Activated naive CD8-positive, alpha-beta T cell treated with anti-CD3 and anti-CD28 coated beads for 36 hours (primary cell): Measurements from ENCODE around the gene ADCK1. TPM values are rescaled to one million over a fixed set of nuclear protein-coding genes. Genes with fewer than 3 reads are reported as not detected.
"Not testable (repeated sequence)": the region's sequence is repeated elsewhere in the genome, so short reads cannot be mapped to it uniquely, and the experiment has no call there.

ENCODE experiments used
- DNase-seq: peaks from one replicate; pipeline ENCODE4 v3.0.0; 2021
- H3K27ac Mint-ChIP-seq: one replicate; pipeline ENCODE4 v1.8.0; 2022; ENCODE audit warnings: mild to moderate bottlenecking, moderate library complexity, mixed read lengths
- H3K27me3 Mint-ChIP-seq: one replicate; pipeline ENCODE4 v1.8.0; 2022; ENCODE audit warnings: mild to moderate bottlenecking, mixed read lengths
- H3K36me3 Mint-ChIP-seq: one replicate; pipeline ENCODE4 v1.8.0; 2021; ENCODE audit warnings: mild to moderate bottlenecking, mixed read lengths
- H3K4me1 Mint-ChIP-seq: one replicate; pipeline ENCODE4 v1.8.0; 2021; ENCODE audit warnings: mixed read lengths
- H3K4me3 Mint-ChIP-seq: one replicate; pipeline ENCODE4 v1.8.0; 2022; ENCODE audit warnings: mild to moderate bottlenecking, moderate library complexity, mixed read lengths
- H3K9me3 Mint-ChIP-seq: one replicate; pipeline ENCODE4 v1.8.0; 2022; ENCODE audit warnings: mixed read lengths
- total RNA-seq, 2 experiments: library from RNA; stranded (reverse); gene quantifications; one replicate each; pipeline ENCODE4 v1.2.3, GENCODE V29; 2021

The ADCK1 gene
- total RNA-seq, 2 experiments from 2014 or later = 6.6 to 6.8 TPM

DNA sequence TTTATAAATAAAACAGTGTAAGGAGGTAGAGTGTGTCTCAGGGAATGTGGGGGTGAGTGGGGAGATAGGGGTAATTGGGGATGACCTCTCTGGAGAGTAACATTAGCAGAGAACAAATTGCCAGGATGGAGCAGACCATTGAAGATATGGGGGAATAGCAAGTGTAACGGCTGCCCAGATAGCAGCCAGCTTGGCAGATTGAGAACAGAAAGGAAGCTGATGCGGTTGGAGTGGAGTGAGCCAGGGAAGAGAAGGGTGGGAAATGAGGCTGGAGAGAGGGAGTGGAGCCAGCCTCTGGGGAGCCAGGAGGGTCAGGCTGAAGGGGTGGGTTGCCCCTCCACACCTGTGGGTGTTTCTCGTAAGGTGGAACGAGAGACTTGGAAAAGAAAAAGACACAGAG is 5.6 kb upstream of the ADCK1 start:
- Mint-ChIP-seq H3K27me3 (peaks cover 23% of the 10 kb centered on the region), H3K27ac (no peak overlapping the region)

DNA sequence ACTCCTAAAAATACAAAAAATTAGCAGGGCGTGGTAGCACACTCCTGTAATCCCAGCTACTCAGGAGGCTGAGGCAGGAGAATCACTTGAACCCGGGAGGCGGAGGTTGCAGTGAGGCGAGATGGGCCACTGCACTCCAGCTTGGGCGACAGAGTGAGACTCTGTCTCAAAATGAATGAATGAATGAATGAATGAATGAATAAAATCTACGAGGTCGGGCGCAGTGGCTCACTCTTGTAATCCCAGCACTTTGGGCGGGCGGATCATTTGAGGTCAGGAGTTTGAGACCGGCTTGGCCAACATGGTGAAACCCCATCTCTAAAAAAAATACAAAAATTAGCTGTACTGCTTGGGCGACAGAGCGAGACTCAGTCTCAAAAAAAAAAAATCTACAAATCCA is 453 bp upstream of the ADCK1 start:
- H3K4me1 Mint-ChIP-seq, H3K36me3 Mint-ChIP-seq, H3K9me3 Mint-ChIP-seq, H3K27me3 Mint-ChIP-seq, DNase-seq: not testable (repeated sequence)
- Mint-ChIP-seq H3K27ac (peak overlapping the region; percentile 83), H3K4me3 (peak overlapping the region; percentile 90)

More for the DNA sequence above, 5.6 kb upstream of the ADCK1 start:
- no peaks in the 10 kb centered on the region for H3K36me3 Mint-ChIP-seq
- peaks cover under 1% of the 10 kb centered on the region for H3K4me1 Mint-ChIP-seq
- no peaks in the 10 kb centered on the region for H3K9me3 Mint-ChIP-seq
- H3K4me3 Mint-ChIP-seq = no peak overlapping the region
- no peak for DNase-seq

DNA sequence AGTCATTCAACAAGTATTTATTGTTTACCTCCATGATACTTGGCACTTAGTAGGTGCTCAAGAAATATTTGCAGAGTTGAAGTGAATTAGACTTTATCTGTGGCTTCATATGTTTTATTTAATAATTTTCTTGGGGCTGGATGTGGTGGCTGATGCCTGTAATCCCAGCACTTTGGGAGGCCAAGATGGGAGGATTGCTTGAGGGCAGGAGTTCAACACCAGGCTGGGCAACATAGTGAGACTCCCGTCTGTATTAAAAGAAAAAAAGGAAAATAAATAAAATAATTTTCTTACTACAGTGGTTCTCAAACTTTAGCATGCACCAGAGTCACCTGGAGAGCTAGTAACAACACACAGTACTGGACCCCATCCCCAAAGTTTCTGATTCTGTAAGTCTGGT is 905 bp downstream of the ADCK1 start:
- no peak for DNase-seq
- Mint-ChIP-seq H3K4me1 (peaks cover 8% of the 10 kb centered on the region), H3K36me3 (no peaks in the 10 kb centered on the region), H3K4me3 (peak overlapping the region; percentile 90), H3K27ac (peak overlapping the region; percentile 91), H3K27me3 (no peaks in the 10 kb centered on the region), H3K9me3 (no peaks in the 10 kb centered on the region)

DNA sequence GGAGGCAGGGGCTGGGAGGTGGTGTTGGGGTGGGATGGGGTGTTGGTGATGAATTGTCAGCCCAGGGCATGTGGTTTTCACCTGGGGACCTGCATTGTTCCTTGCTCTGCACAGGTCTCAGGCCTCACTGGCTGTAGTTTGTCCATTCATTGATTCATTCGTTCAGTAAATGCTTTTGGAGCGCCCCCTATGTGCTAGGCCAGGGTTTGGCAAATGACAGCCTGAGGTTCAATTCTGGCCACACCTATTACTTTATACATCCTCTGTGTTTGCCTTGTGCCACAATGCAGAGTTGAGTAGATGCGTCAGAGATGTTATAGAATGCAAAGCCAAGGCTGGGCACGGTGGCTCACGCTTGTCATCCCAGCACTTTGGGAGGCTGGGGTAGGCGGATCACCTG is 4.7 kb downstream of the ADCK1 start:
- H3K4me3 Mint-ChIP-seq = no peak overlapping the region
- H3K36me3 Mint-ChIP-seq = no peaks in the 10 kb centered on the region
- H3K4me1 Mint-ChIP-seq = peaks cover 5% of the 10 kb centered on the region
- no peaks in the 10 kb centered on the region for H3K27me3 Mint-ChIP-seq
- DNase-seq = no peak
- H3K27ac Mint-ChIP-seq = no peak overlapping the region
- H3K9me3 Mint-ChIP-seq = no peaks in the 10 kb centered on the region

DNA sequence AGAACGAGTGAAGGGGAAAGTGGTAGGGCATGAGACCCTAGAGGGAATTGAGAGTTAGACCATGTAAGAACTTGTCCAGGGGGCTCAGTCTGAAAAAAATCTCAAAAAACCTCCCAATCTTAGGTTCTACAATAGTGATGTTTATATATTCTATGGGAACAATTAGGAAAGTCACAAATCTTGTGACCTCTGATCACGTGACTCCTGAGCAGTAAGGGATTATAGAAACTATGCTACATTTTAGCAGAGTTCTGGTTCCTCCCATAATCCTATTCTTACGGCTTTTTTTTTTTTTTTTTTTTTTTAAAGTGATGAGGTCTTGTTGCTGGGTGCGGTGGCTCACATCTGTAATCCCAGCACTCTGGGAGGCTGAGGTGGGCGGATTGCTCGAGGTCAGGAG is 5.8 kb downstream of the ADCK1 start:
- Mint-ChIP-seq H3K4me1 (peaks cover 3% of the 10 kb centered on the region), H3K27ac (no peak overlapping the region), H3K9me3 (no peaks in the 10 kb centered on the region), H3K4me3 (no peak overlapping the region), H3K27me3 (no peaks in the 10 kb centered on the region), H3K36me3 (no peaks in the 10 kb centered on the region)
- DNase-seq = no peak

DNA sequence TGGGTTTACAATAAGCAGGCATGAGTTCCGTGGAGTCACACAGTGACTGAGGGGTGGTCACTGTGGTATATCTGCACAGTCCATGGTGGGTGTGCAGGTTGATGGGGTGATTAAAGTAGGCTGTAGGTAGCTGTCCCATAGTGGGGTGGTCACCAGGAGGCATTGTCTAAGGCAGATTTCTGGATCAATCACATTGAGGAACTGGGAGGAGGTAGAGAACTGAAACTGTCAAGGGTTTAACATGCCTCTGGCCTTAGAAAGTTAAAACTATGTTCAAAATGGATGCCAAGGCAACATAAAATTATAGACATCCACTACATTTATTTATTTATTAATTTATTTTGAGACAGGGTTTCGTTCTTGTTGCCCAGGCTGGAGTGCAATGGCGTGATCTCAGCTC is 8.3 kb downstream of the ADCK1 start:
- no peaks in the 10 kb centered on the region for H3K36me3 Mint-ChIP-seq
- H3K27me3 Mint-ChIP-seq = no peaks in the 10 kb centered on the region
- no peak overlapping the region for H3K27ac Mint-ChIP-seq
- no peak for DNase-seq
- no peak overlapping the region for H3K4me3 Mint-ChIP-seq
- H3K4me1 Mint-ChIP-seq = peaks cover 5% of the 10 kb centered on the region
- H3K9me3 Mint-ChIP-seq = no peaks in the 10 kb centered on the region

DNA sequence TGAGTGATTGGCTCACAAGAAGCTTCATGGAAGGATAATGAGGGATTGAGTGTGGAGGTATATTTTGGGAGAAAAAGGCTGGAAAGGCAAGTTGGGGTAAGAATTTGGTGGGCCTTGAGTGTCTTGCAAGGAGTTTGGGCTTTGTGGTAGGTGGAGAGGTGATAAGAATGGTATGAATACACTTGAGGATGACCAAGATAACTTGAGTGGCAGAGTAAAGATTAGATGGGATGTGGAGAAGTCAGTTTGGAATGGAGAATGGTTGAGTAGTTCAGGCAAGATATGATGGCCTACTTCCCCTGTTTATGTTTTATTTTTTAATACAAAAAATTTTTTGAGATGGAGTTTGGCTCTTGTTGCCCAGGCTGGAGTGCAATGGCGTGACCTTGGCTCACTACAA is 9.1 kb downstream of the ADCK1 start:
- no peaks in the 10 kb centered on the region for H3K36me3 Mint-ChIP-seq
- no peak overlapping the region for H3K27ac Mint-ChIP-seq
- H3K27me3 Mint-ChIP-seq = no peaks in the 10 kb centered on the region
- H3K9me3 Mint-ChIP-seq = no peaks in the 10 kb centered on the region
- DNase-seq = no peak
- H3K4me1 Mint-ChIP-seq = peaks cover 5% of the 10 kb centered on the region
- no peak overlapping the region for H3K4me3 Mint-ChIP-seq

DNA sequence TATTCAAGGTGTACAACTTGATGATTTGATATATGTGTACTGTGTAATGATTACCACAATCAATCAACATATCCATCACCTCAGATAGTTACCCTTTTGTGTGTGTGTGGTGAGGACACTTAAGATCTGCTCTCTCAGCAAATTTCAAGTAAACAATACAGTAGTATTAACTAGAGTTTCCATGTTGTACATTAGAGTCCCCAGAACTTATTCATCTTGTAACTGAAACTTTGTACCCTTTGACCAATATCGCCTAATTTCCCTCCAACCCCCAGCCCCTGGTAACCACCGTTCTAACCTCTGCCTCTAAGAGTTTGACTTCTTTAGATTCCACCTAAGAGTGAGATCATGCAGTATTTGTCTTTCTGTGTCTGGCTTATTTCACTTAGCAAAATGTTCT is 12.1 kb downstream of the ADCK1 start:
- no peak for DNase-seq
- Mint-ChIP-seq H3K9me3 (no peaks in the 10 kb centered on the region), H3K36me3 (no peaks in the 10 kb centered on the region), H3K27me3 (no peaks in the 10 kb centered on the region), H3K4me3 (no peak overlapping the region), H3K4me1 (peaks cover 5% of the 10 kb centered on the region), H3K27ac (no peak overlapping the region)

DNA sequence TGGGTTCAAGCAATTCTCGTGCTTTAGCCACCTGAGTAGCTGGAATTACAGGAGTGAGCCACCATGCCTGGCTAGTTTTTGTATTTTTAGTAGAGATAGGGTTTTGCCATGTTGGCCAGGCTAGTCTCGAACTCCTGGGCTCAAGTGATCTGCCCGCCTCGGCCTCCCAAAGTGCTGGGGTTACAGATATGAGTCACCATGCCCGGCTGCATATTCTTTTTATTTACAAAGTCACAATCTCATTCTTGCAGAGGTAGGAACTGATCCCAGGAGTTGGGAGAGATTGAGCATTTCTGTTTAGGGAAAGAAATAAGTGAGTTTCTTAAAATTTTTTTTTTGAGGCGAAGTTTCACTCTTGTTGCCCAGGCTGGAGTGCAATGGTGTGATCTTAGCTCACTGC is 12.8 kb downstream of the ADCK1 start:
- H3K4me1 Mint-ChIP-seq, H3K27me3 Mint-ChIP-seq, DNase-seq, H3K4me3 Mint-ChIP-seq, H3K27ac Mint-ChIP-seq, H3K36me3 Mint-ChIP-seq, H3K9me3 Mint-ChIP-seq: not testable (repeated sequence)

DNA sequence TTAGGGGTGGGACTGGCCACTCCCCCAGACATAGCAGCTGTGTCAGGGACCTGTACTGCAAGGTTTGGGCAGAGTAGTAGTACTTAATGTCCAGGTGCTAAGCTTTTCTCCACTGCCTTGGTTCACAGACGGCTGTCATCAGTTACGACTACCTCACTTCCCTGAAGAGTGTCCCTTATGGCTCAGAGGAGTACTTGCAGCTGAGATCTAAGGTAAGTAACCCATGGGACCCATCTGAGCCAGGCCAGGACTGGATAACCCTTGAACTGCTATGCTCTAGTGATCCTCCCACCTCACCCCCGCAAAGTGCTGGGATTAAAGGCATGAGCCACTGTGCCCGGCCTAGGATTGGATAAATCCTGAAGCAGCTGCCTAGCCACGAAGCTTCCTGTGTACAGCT is 22.4 kb downstream of the ADCK1 start:
- Mint-ChIP-seq H3K27me3 (no peaks in the 10 kb centered on the region), H3K4me3 (no peak overlapping the region), H3K27ac (no peak overlapping the region), H3K4me1 (no peaks in the 10 kb centered on the region), H3K36me3 (peaks cover 6% of the 10 kb centered on the region), H3K9me3 (no peaks in the 10 kb centered on the region)
- DNase-seq = no peak

DNA sequence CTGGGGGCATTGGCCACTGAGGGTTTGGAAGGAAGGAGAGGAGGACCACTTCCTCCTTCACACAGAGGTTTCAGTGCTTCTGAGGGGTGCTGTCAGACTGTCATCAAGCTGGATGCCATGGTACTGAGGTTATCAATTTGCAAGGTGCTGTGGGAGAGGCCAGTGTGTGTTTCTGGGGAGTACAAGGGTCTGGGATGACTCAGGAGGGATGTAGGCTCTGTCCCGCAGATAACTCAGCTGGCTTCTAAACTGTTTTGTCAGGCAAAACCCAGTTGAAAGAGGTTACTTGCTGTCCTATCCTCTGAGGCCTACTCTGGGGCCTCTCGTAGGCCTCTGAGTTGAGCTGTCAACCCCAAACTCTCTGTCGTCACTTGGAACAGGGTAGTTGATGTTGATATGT is 22.8 kb downstream of the ADCK1 start:
- no peak for DNase-seq
- H3K9me3 Mint-ChIP-seq = no peaks in the 10 kb centered on the region
- H3K4me3 Mint-ChIP-seq = no peak overlapping the region
- H3K27me3 Mint-ChIP-seq = no peaks in the 10 kb centered on the region
- H3K27ac Mint-ChIP-seq = no peak overlapping the region
- no peaks in the 10 kb centered on the region for H3K4me1 Mint-ChIP-seq
- peaks cover 6% of the 10 kb centered on the region for H3K36me3 Mint-ChIP-seq

DNA sequence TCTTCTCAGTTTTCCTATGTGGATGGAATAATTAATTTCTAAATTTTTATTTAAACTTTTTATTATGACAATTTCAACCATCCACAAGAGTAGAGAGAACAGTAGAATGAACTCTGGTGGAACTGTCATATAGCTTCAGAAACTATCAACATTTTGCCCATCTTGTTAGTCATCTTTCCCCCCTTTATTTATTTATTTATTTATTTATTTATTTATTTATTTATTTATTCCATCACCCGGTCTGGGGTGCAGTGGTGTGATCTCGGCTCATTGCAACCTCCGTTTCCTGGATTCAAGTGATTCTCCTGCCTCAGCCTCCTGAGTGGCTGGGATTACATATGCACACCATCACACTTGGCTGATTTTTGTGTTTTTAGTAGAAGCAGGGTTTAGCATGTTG is 23.5 kb downstream of the ADCK1 start:
- no peaks in the 10 kb centered on the region for H3K27me3 Mint-ChIP-seq
- H3K36me3 Mint-ChIP-seq = peaks cover 3% of the 10 kb centered on the region
- H3K4me1 Mint-ChIP-seq = no peaks in the 10 kb centered on the region
- H3K27ac Mint-ChIP-seq = no peak overlapping the region
- H3K4me3 Mint-ChIP-seq = no peak overlapping the region
- no peaks in the 10 kb centered on the region for H3K9me3 Mint-ChIP-seq
- DNase-seq = no peak

DNA sequence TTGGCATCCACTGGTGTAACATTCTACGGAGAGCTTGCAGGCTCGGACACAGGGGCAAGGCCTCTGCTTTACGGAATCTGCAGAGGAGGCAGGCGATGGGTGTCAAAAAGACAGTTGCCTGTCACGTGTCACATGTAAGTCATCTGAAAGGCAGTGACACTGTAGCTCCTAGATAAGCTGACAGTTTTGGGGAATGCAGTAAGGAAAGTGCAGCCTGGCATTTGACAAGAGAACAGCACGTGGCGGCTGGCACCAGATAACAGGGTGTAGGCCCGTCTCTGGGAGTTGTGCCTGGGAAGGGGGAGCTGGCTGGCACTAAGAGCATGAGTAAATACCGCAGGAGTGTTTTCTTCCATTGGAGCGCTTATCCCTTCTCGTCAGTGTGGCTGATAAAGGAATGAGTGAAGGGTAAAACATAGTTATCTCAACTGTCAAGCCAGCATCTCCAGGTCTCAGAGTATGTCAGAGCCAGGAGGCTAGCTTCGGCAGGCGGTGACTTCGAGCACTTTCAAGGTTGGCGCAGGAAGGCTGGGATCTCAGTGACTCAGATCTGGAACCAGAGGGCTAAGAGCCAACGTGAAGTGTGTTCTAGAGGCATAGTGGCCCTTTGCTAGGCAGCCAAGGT is 26.1 kb downstream of the ADCK1 start:
- H3K27ac Mint-ChIP-seq = no peak overlapping the region
- no peaks in the 10 kb centered on the region for H3K27me3 Mint-ChIP-seq
- no peaks in the 10 kb centered on the region for H3K9me3 Mint-ChIP-seq
- DNase-seq = no peak
- peaks cover 3% of the 10 kb centered on the region for H3K36me3 Mint-ChIP-seq
- no peaks in the 10 kb centered on the region for H3K4me1 Mint-ChIP-seq
- H3K4me3 Mint-ChIP-seq = no peak overlapping the region

DNA sequence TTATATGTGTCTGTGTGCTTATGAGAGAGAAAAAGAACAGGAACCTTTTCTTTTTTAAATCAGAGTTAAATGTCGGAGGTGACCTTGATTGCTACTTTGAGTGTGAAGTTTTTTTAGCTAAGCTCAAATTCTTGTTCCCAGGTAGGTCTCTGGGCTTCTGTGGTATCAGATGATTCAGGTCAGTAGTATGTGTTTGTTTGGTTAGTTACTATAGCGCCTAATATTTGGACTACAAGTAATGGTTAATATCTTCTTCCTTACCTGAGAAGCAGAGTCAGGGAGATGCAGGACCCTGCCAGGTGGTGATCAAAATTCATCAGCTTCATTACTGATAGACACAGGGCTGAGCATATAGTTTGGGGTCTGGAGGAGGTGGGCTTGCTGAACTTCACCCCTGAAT is 30.8 kb downstream of the ADCK1 start:
- H3K9me3 Mint-ChIP-seq = no peaks in the 10 kb centered on the region
- H3K27me3 Mint-ChIP-seq = no peaks in the 10 kb centered on the region
- H3K4me3 Mint-ChIP-seq = no peak overlapping the region
- no peak overlapping the region for H3K27ac Mint-ChIP-seq
- DNase-seq = no peak
- H3K36me3 Mint-ChIP-seq = peaks cover 5% of the 10 kb centered on the region
- no peaks in the 10 kb centered on the region for H3K4me1 Mint-ChIP-seq

DNA sequence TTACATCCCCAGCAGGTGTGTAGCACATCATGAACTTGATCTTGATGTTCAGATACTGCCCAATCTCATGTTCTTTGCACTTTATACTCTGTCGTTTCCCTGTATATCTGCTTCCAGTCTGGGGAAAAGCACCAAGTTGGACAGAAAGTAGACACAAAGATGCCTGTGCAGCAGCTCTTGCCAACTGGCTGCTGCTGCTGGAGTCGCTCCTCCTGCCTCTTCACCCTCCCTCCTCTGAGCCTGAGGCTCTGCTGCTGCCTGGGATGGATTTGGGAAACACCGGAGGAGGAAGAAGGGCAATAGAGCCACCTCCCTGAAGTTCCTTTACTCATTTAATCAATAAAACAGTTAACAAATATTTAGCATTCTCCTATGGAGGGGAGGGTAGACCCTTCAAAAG is 32.4 kb downstream of the ADCK1 start:
- Mint-ChIP-seq H3K4me3 (no peak overlapping the region), H3K9me3 (no peaks in the 10 kb centered on the region), H3K27ac (no peak overlapping the region), H3K36me3 (peaks cover 5% of the 10 kb centered on the region), H3K4me1 (no peaks in the 10 kb centered on the region), H3K27me3 (no peaks in the 10 kb centered on the region)
- no peak for DNase-seq

DNA sequence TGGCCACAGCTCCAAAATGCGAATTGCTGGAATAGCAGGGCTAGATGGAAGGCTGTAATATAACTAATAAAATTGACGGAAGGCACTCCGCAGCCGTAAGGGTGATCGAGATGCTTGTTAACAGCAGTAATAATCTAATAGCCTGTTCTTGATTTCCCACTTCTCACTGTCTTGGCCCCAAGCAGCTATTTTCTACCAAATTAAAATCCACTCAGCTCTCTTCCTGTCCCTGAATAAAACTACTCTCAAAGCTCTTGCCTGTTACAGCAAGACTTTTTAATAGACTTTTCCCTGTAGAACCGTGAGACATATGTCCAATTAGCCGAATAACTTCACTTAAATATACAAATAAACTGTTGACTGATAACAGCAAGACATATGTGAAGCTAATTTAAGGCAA is 38.0 kb downstream of the ADCK1 start:
- no peaks in the 10 kb centered on the region for H3K27me3 Mint-ChIP-seq
- no peak overlapping the region for H3K4me3 Mint-ChIP-seq
- H3K36me3 Mint-ChIP-seq = no peaks in the 10 kb centered on the region
- H3K27ac Mint-ChIP-seq = no peak overlapping the region
- DNase-seq = no peak
- no peaks in the 10 kb centered on the region for H3K9me3 Mint-ChIP-seq
- peaks cover 4% of the 10 kb centered on the region for H3K4me1 Mint-ChIP-seq
